DOHH2 (cell line): ENCODE data around the gene MYL12A.

Experiments used
- H3F3A ChIP-seq: fragments of 200-600 bp; sonication (generic), shearing (Covaris generic); 2 replicates; pipeline ENCODE4 v1.6.0; 2016; ENCODE audit warnings: antibody characterized with exemption, mild to moderate bottlenecking; ENCODE audit not compliant: control insufficient read depth, insufficient read depth
- H3K27ac ChIP-seq: fragments of 200-600 bp; sonication (generic); 2 replicates; pipeline ENCODE4 v1.5.1; 2014; ENCODE audit warnings: low read depth, mild to moderate bottlenecking, low read length, moderate library complexity
- H3K27me3 ChIP-seq: fragments of 200-600 bp; sonication (generic); 2 replicates; pipeline ENCODE4 v1.6.1; 2014; ENCODE audit warnings: mild to moderate bottlenecking, low read length, mixed read lengths; ENCODE audit not compliant: control insufficient read depth
- H3K36me3 ChIP-seq: fragments of 200-600 bp; sonication (generic); 2 replicates; pipeline ENCODE4 v1.6.1; 2014; ENCODE audit warnings: mild to moderate bottlenecking, low read length, moderate library complexity, mixed read lengths; ENCODE audit not compliant: control insufficient read depth
- H3K4me1 ChIP-seq: fragments of 200-600 bp; sonication (generic); 2 replicates; pipeline ENCODE4 v1.6.1; 2014; ENCODE audit warnings: mild to moderate bottlenecking, low read length, mixed read lengths; ENCODE audit not compliant: control insufficient read depth
- H3K4me2 ChIP-seq: fragments of 200-600 bp; sonication (generic); 2 replicates; pipeline ENCODE4 v1.6.0; 2014; ENCODE audit warnings: mild to moderate bottlenecking, low read length, moderate library complexity
- H3K4me3 ChIP-seq: fragments of 200-600 bp; sonication (generic); 2 replicates; pipeline ENCODE4 v1.5.1; 2014; ENCODE audit warnings: mild to moderate bottlenecking, low read length, mixed read lengths
- H3K79me2 ChIP-seq: fragments of 200-600 bp; sonication (generic); 2 replicates; pipeline ENCODE4 v1.6.1; 2014; ENCODE audit warnings: mild to moderate bottlenecking, low read length, mixed read lengths; ENCODE audit not compliant: control insufficient read depth
- H3K9me2 ChIP-seq: fragments of 200-600 bp; sonication (generic); replicated peaks from 2 replicates; pipeline ENCODE4 v1.6.1; 2014; ENCODE audit warnings: mild to moderate bottlenecking, low read length, mixed read lengths; ENCODE audit not compliant: control insufficient read depth
- H3K9me3 ChIP-seq: fragments of 200-600 bp; sonication (generic); 2 replicates; pipeline ENCODE4 v1.6.1; 2014; ENCODE audit warnings: antibody characterized with exemption, low read length, mixed read lengths; ENCODE audit not compliant: control insufficient read depth, insufficient read depth
- H4K20me1 ChIP-seq: fragments of 200-600 bp; sonication (generic); 2 replicates; pipeline ENCODE4 v1.6.0; 2014; ENCODE audit warnings: low read depth, mild to moderate bottlenecking, antibody characterized with exemption, low read length, moderate library complexity; ENCODE audit not compliant: control insufficient read depth, insufficient read depth
- EZH2phosphoT487 ChIP-seq: fragments of 200-600 bp; sonication (generic); IDR thresholded peaks from 2 replicates; pipeline ENCODE4 v1.6.1; 2017; ENCODE audit warnings: borderline replicate concordance, mild to moderate bottlenecking, antibody characterized with exemption, low read length, moderate library complexity, mixed read lengths
- TF ChIP-seq, protein P1 (sequence below): fragments of 200-600 bp; sonication (generic); IDR thresholded peaks from one replicate; pipeline ENCODE4 v1.5.1; 2014; ENCODE audit warnings: antibody characterized with exemption, mild to moderate bottlenecking, low read depth, low read length; ENCODE audit not compliant: poor library complexity, severe bottlenecking

The MYL12A gene

DNA sequence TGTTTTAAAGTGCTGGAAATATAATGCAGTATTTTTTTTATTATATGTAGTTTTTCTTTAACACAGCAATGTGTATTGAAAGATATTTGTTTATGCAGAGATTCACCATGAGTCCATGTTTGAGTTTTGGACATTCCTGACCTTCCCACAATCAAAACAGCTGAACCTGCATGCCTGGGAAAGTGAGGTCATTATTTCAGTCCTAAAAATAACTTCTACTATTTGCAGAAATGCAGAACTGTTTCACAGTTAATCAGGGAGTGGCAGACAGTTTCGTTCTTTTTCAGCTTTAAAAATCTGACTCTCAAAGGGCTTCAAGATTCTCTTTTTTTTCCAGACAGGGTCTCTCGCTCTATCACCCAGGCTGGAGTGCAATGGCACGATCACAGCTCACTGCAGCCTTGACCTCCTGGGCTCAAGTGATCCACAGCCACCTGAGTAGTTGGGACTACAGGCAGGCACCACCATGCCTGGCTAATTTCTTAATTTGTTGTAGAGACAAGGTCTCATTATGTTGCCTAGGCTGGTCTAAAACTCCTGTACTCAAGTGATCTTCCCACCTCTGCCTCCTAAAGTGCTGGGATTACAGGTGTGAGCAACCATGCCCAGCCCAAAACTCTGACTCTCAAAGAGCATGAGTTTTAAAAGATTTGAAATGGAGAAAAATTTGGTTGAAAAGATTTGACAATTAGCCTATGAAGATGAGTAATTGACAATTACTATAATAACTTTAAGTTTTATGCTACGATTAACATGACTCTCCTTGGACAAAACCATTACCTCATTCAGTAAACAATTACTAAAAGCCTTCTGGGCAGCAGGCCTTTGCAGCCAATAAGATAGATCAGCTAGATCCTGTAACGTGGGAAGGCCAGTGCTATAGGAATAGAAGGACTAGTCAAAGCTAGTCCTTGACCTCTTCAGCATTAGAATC is 9.4 kb downstream of the MYL12A start:
- peak overlapping the region; percentile 27; the same call in 1 of the 2 replicates for H3K27ac ChIP-seq
- no peak overlapping the region for H3K4me3 ChIP-seq
- no peaks in the 10 kb centered on the region for H3K27me3 ChIP-seq
- H3K79me2 ChIP-seq: peaks cover 40% of the 10 kb centered on the region
- no peaks in the 10 kb centered on the region for H4K20me1 ChIP-seq
- TF ChIP-seq, protein P1, sequence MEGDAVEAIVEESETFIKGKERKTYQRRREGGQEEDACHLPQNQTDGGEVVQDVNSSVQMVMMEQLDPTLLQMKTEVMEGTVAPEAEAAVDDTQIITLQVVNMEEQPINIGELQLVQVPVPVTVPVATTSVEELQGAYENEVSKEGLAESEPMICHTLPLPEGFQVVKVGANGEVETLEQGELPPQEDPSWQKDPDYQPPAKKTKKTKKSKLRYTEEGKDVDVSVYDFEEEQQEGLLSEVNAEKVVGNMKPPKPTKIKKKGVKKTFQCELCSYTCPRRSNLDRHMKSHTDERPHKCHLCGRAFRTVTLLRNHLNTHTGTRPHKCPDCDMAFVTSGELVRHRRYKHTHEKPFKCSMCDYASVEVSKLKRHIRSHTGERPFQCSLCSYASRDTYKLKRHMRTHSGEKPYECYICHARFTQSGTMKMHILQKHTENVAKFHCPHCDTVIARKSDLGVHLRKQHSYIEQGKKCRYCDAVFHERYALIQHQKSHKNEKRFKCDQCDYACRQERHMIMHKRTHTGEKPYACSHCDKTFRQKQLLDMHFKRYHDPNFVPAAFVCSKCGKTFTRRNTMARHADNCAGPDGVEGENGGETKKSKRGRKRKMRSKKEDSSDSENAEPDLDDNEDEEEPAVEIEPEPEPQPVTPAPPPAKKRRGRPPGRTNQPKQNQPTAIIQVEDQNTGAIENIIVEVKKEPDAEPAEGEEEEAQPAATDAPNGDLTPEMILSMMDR: no peak
- no peaks in the 10 kb centered on the region for H3K9me3 ChIP-seq
- H3K4me1 ChIP-seq: peaks cover 72% of the 10 kb centered on the region
- H3K9me2 ChIP-seq: no peaks in the 10 kb centered on the region
- H3K4me2 ChIP-seq: peak overlapping the region; percentile 34
- peaks cover 85% of the 10 kb centered on the region for H3K36me3 ChIP-seq
- H3F3A ChIP-seq: peaks cover 39% of the 10 kb centered on the region

DNA sequence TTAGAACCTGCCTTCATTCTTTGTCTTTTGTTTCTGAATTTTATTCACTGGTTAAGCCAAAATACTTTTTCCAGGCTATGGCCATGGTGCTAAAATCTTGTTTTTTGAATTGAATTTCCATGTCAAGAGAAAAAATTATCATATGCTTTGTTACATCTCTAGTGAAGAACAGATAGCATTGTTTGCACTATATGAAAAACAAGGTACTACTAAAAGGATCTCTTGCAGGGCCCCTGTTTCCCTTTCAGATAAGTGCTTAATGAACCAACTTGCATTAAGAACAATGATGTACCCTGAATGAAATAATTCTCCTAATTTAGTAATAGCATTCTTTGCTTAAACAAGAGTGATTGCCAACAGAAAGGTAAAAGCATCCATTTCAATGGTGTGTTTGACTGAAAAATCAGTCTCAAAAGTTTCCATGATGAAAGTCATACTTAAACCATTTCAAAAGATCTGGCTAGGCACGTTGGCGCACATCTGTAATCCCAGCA is 10.1 kb downstream of the MYL12A start:
- H3K9me2 ChIP-seq: no peaks in the 10 kb centered on the region
- H3K4me1 ChIP-seq: peaks cover 66% of the 10 kb centered on the region
- H3F3A ChIP-seq: peaks cover 39% of the 10 kb centered on the region
- H3K27me3 ChIP-seq: no peaks in the 10 kb centered on the region
- no peak overlapping the region for H3K4me3 ChIP-seq
- peaks cover 85% of the 10 kb centered on the region for H3K36me3 ChIP-seq
- no peak overlapping the region for H3K27ac ChIP-seq
- peaks cover 40% of the 10 kb centered on the region for H3K79me2 ChIP-seq
- no peak overlapping the region; the same call in 1 of the 2 replicates for H3K4me2 ChIP-seq
- no peak for TF ChIP-seq EZH2phosphoT487
- TF ChIP-seq, protein P1: no peak
- H4K20me1 ChIP-seq: 0 out of 2 replicates have a peak, but pooled peaks cover under 1% of the 10 kb centered on the region
- no peaks in the 10 kb centered on the region for H3K9me3 ChIP-seq

DNA sequence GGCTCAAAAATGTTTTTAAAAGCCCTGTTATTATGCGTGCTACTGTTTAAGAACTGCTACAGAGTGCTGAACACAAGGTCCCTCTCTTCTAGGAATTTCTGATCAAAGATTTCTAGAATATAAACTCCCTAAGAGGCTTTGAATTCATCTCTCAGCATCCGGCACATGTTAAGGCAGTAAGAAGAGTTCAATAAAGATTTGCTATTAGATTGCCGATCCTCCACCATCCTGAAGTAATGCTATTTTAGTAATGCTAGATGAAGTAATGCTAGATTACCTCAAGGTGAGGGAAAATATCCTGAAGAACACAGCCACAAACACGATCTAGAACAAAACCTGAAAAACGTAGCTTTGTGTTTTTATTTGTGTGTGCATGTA is 13.4 kb downstream of the MYL12A start:
- Histone ChIP-seq H3K27ac (peak overlapping the region; percentile 81), H3K4me1 (peaks cover 73% of the 10 kb centered on the region), H3K4me2 (peak overlapping the region; percentile 73), H3K36me3 (peaks cover 63% of the 10 kb centered on the region), H4K20me1 (peaks cover 27% of the 10 kb centered on the region), H3K79me2 (peaks cover 57% of the 10 kb centered on the region), H3K4me3 (peak overlapping the region; percentile 98), H3K9me3 (no peaks in the 10 kb centered on the region), H3K27me3 (no peaks in the 10 kb centered on the region), H3F3A (peaks cover 39% of the 10 kb centered on the region), H3K9me2 (no peaks in the 10 kb centered on the region)
- no peak for TF ChIP-seq EZH2phosphoT487
- TF ChIP-seq, protein P1: no peak
